GM23248 (cell line): ENCODE measurements around the gene DENND1C.

Experiments used
- EZH2 ChIP-seq: fragments of 200-600 bp; sonication (generic); IDR thresholded peaks from 2 replicates; pipeline ENCODE4 v1.6.1; 2018; ENCODE audit warnings: antibody characterized with exemption, mild to moderate bottlenecking; ENCODE audit not compliant: insufficient read depth, poor library complexity, severe bottlenecking
- EZH2phosphoT487 ChIP-seq: fragments of 200-600 bp; sonication (generic); IDR thresholded peaks from 2 replicates; pipeline ENCODE4 v1.6.1; 2018; ENCODE audit warnings: antibody characterized with exemption, moderate library complexity, mild to moderate bottlenecking, low read depth; ENCODE audit not compliant: insufficient read depth

GRCh38 chr19:6479836-6480398 is 1.7 kb downstream of the DENND1C start:
- TF ChIP-seq EZH2 (no peak), EZH2phosphoT487 (no peak)
